Stomach (tissue), 4 donors: ENCODE measurements around the gene RIMS3.
"Not testable (repeated sequence)": the region's sequence is repeated elsewhere in the genome, so short reads cannot be mapped to it uniquely, and the experiment has no call there.

ENCODE experiments used
- POLR2A ChIP-seq, 4 donors: fragments of 450-650 bp; IDR thresholded peaks; one replicate each; pipeline ENCODE4 v1.6.1; 2016; ENCODE audit warnings: antibody characterized with exemption in 4 of 4, control low read depth in 2 of 4, mild to moderate bottlenecking in 1 of 4, moderate library complexity in 1 of 4
- POLR2AphosphoS5 ChIP-seq, 3 donors: sonication (generic); formaldehyde crosslinking; IDR thresholded peaks; one replicate each; pipeline ENCODE4 v1.6.1; 2016; ENCODE audit warnings: antibody characterized with exemption in 3 of 3
- TF ChIP-seq, protein P1 (sequence below), 7 experiments: fragments of 450-650 bp in 4 of 7; fragments of 200-600 bp in 3 of 7; sonication (generic) in 3 of 7; IDR thresholded peaks; one replicate each; pipeline ENCODE4 v1.5.1; 2016 to 2019; ENCODE audit warnings: antibody characterized with exemption in 7 of 7, control low read depth in 2 of 7, mild to moderate bottlenecking in 1 of 7

GRCh38 chr1:40702810-40703209 is 37.3 kb upstream of the RIMS3 start:
- TF ChIP-seq, protein P1, sequence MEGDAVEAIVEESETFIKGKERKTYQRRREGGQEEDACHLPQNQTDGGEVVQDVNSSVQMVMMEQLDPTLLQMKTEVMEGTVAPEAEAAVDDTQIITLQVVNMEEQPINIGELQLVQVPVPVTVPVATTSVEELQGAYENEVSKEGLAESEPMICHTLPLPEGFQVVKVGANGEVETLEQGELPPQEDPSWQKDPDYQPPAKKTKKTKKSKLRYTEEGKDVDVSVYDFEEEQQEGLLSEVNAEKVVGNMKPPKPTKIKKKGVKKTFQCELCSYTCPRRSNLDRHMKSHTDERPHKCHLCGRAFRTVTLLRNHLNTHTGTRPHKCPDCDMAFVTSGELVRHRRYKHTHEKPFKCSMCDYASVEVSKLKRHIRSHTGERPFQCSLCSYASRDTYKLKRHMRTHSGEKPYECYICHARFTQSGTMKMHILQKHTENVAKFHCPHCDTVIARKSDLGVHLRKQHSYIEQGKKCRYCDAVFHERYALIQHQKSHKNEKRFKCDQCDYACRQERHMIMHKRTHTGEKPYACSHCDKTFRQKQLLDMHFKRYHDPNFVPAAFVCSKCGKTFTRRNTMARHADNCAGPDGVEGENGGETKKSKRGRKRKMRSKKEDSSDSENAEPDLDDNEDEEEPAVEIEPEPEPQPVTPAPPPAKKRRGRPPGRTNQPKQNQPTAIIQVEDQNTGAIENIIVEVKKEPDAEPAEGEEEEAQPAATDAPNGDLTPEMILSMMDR (IDR thresholded peaks at IDR 0.05), result not testable (repeated sequence)
- TF ChIP-seq POLR2A, POLR2AphosphoS5 (IDR thresholded peaks at IDR 0.05): not testable (repeated sequence)
